Measurements from ENCODE around the gene GABPB2. TPM values are rescaled to one million over a fixed set of nuclear protein-coding genes. Genes with fewer than 3 reads are reported as not detected.

Gene GABPB2
- total and polyA plus RNA-seq, 2 experiments from 2014 or later, result 1.1 to 2.6 TPM

- TF ChIP-seq ZNF462 (CRISPR knock-in tag; IDR thresholded peaks at IDR 0.05) (no peak), NANOG (IDR thresholded peaks at IDR 0.05; ENCODE audit: borderline replicate concordance) (no peak), CREB1 (CRISPR knock-in tag; IDR thresholded peaks at IDR 0.05; ENCODE audit: low read depth) (no peak), POLR2AphosphoS5 (IDR thresholded peaks at IDR 0.05; ENCODE audit: low read depth) (no peak), JUNB (IDR thresholded peaks at IDR 0.05; ENCODE audit: unreplicated experiment) (no peak), ZNF114 (CRISPR knock-in tag; IDR thresholded peaks at IDR 0.05) (no peak), CTCF (conservative IDR thresholded peaks at IDR 0.05; ENCODE audit: low read depth in 2 of 2) (no peak), ZNF331 (CRISPR knock-in tag; IDR thresholded peaks at IDR 0.05; ENCODE audit: low read depth) (no peak), EZH2phosphoT487 (IDR thresholded peaks at IDR 0.05; ENCODE audit: unreplicated experiment) (no peak)
- TF ChIP-seq, protein P1, sequence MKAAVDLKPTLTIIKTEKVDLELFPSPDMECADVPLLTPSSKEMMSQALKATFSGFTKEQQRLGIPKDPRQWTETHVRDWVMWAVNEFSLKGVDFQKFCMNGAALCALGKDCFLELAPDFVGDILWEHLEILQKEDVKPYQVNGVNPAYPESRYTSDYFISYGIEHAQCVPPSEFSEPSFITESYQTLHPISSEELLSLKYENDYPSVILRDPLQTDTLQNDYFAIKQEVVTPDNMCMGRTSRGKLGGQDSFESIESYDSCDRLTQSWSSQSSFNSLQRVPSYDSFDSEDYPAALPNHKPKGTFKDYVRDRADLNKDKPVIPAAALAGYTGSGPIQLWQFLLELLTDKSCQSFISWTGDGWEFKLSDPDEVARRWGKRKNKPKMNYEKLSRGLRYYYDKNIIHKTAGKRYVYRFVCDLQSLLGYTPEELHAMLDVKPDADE (IDR thresholded peaks at IDR 0.05), result no peak
These were observed 27.6 kb downstream of the GABPB2 start (continued) for GRCh38 chr1:151098126-151098525.

Data from GM23338 (cell line).